GM18526 (cell line): Measurements from ENCODE around the gene SLIT1.

ENCODE experiments used
- POLR2A ChIP-seq: IDR thresholded peaks from 3 replicates; pipeline ENCODE4 v1.6.1; 2011; ENCODE audit not compliant: insufficient read length; ENCODE audit errors: extremely low read depth

The SLIT1 gene

GRCh38 chr10:97003151-97003803, 182.5 kb downstream of the SLIT1 start:
- TF ChIP-seq POLR2A: no peak

DNA sequence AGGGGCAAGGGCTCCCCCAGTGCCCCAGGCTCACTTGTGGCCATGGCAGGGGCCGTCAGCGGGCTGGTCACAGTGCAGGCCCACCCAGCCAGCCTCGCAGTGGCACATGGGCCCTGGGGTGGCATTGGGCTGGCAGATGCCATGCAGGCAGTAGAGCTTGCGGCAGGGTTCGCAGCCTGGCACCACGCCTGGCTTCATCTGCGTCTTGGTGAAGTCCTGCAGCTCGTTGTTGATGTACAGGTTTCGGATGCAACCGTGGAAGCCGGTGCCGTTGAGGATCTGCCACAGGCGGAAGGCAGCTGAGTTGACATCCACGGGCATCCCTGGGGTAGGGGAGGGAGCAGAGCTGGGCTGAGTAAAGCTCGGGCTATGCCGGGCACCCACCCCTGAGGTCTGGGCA, 183.1 kb downstream of the SLIT1 start:
- TF ChIP-seq POLR2A: no peak

DNA sequence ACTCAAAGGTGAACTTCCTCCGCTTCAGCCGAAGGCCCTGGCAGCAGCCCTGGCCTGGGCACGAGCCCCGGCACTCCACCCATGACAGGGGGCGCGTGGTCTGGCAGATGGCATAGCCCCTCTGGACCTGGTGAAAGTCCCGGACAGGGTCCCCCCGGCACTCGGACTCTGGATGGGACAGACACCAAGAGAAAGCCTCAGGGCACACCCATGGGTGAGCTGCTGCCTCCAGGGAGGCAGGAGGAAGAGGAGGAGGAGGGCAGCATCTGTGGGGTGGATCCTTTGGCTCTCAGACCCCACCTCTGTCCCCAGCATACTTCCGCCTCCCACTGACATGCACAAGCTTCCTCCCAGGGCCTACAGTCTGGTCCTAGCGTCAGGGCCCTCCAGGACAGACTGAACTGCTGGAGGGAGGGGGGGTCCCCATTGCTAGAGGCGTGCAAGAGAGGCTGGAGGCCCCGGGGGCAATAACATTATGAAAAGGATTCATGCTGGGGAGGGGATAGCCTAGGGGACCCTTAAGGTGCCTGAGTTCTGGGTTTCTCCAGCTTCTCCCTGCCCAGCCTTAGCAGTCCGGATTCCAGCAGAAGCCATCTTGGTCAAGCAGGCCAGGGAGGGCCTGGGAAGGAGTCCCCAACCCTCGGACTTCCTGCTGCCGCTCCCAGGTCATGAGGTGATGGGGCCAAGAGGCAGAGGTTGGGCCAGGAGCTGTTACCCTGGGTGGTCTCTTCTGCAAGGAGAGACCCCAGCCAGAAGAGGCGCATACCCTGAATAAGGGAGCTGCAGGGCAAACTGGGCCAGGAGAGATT, 184.4 kb downstream of the SLIT1 start:
- no peak for TF ChIP-seq POLR2A

- no peak for TF ChIP-seq POLR2A
Measured at GRCh38 chr10:97000487-97001182, 185.1 kb downstream of the SLIT1 start.

DNA sequence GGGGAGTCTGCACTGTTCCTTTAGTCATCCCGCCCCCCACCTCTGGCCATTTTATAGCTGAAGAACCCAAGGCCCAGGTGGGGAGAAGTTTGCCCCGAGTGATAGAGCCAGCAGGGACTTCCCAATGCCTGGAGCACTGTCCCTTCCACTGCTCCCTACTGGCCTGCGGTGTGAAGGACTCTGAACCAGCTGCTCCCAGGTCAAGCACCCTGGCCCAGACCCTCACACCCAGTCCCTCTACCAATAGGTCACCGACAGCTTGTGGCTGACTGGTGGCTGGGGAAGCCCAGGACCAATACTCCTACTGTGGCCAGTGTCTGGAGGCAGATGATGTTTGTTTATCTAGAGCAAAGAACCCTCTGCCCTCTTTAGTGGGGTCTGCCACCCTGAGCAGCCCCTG, 185.8 kb downstream of the SLIT1 start:
- TF ChIP-seq POLR2A: no peak

DNA sequence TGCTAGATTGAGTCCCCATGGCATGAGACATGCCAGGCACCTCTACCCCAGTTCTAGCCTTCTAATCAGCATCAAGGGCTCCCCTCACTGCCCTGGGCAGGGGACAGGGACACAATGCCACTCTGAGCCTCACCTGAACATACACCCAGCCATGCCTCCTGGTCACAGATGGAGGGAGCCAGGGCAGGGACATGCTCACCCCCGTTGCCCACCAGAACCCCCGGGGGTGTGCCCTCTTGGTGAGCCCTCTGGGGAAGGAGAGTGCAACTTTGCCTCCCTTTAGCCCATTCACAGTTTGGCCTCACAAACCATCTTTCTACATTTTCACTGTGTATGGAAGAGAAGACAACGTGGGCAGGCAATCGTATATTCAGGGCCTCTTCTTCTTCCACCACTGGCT, 186.4 kb downstream of the SLIT1 start:
- no peak for TF ChIP-seq POLR2A

GRCh38 chr10:96998329-96998888, 187.3 kb downstream of the SLIT1 start:
- TF ChIP-seq POLR2A: no peak

DNA sequence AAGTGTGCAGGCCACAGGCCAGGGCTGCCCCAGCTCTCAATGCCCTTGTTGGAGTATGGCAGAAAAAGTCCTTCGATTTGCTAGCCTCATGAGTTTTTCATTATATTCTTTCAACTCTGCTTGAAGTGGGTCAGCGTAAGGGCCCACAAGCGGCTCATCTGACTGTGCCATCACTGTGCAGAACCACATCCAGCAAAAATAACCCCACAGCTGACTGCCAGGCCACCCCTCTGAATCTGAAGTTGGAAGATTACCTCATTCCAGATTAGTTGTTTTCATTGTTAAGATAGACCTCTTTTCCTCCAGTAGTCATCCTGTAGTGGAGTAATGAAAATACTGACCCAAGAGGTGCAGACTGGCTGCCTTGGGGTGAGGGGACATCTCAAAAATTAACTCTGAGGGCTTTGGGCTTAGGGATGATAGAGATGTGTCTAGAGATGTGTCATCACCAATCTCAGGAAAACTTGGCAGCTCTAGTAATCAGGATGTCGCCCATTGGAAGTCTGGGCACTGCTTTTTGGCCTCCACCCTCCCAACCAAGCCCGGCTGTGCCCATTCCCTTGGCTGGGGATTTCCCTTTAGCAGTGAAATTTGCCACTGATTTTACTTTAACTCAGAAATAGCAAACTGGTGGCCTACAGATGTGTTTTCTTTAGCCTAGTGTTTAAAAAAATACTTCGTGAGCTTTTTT, 189.3 kb downstream of the SLIT1 start:
- TF ChIP-seq POLR2A: no peak

GRCh38 chr10:96995851-96996250, 189.9 kb downstream of the SLIT1 start:
- TF ChIP-seq POLR2A: no peak

- TF ChIP-seq POLR2A: no peak
Measured at GRCh38 chr10:96992721-96993120, 193.0 kb downstream of the SLIT1 start.

DNA sequence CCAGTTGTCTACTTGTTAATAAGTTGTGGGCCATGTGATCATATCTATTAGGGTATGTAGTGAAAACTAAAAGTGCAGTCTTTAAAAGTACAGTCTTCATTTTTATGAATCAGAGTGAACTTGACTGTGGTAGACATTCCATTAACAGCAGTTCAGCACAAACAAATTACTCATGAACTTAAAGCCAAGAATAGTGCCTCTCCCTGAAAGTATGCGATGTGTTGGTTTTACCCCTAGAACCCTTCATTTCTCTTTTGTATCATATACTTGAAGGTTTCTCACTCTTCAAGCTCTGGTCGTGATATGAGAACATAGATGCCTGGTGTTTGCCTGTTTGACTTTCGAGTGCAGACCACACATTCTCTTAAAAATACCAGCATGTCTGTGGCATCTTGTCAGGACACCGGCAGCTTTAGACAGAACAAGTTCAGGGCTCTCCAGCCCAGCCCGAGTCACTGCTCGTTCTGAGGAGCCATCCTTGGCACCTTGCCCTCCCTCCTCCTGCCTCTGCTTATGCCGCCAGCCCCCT, 194.4 kb downstream of the SLIT1 start:
- TF ChIP-seq POLR2A: no peak

DNA sequence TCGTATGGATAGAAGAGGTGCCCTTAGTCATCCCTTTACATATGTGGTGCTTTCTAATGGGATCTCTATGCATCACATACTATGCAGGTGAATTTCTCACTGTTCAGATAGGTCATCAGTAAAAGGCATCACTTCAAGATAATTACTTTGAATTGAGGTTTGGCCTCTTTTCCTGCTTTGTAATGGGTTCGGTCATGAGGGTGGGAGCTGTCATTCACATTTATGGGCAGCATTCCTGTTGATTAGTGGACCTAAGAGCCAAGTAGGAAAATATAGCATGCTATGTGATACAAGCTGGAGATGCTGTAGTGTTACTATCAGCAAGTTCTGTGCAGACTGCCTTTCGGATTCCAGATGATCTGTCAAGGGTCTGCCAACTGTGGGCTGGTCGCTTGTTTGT, 197.3 kb downstream of the SLIT1 start:
- no peak for TF ChIP-seq POLR2A

GRCh38 chr10:96987842-96988175, 197.9 kb downstream of the SLIT1 start:
- no peak for TF ChIP-seq POLR2A

GRCh38 chr10:96987141-96987841, 198.5 kb downstream of the SLIT1 start:
- no peak for TF ChIP-seq POLR2A

DNA sequence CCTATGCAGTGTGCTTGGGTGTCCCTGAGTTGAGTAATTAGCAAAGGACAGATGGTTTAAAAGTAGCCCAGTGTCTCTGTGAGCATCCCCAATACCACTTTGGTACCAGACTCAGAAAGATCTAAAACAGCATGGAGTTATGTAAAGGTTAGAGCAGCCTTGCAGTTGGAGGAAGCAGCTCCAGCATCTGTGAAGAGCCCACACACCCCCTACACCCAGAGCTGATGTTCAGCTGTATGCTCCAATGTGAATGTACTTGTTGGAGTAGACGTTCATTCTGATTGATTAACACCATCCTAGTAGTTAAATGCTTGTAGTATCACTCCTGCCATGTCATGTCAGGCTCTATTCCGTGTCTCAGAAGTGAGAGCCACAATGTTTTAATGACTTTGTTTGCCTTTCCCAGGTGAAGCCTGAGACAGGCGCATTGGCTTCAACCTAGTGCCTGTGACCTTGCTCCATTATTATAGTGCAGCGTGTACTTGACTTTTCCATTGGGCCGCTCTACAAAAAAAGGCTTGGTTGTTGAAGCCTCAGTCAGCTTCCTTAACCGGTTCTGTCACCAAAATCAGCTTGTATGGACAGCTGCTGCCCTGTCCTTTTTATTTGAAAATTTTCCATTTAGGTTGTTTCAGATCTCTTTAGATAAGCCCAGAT, 199.4 kb downstream of the SLIT1 start:
- no peak for TF ChIP-seq POLR2A
